ENCODE results near the gene PUS7. TPM values are rescaled to one million over a fixed set of nuclear protein-coding genes. Genes with fewer than 3 reads are reported as not detected.

PUS7 gene
- total and polyA plus RNA-seq, 2 of the 4 experiments (the other 2 are of a cell fraction): 11.7 to 17.0 TPM

DNA sequence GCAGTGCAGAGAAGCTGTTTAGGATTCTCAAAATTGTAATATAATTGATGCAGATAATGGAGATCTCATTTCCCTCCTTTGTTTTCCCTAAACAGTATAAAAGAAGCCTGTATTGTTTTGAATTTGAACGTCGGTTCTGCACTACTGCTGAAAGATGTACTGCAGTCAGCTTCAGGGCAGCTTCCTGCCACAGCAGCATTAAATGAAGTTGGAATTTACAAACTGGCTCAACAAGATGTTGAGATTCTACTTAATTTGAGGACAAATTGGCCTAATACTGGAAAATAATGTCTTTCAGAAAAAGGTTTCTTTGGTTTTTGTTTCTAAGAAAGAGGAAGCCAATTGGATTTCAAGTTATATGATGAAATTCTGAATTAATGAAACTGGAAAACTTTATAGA is 45.0 kb upstream of the PUS7 start:
- no peak overlapping the region for H3K56ac ChIP-seq (ENCODE audit: extremely low read depth, insufficient read depth, low read length)
- no peak overlapping the region for H2AK9ac ChIP-seq (replicated peaks; ENCODE audit: low read depth, low read length, poor library complexity)
- no peak overlapping the region for H2AFZ ChIP-seq (replicated peaks; ENCODE audit: low read length, poor library complexity)
- H4K5ac ChIP-seq (ENCODE audit: low read depth, low read length): no peak overlapping the region
- no peak overlapping the region for H3K14ac ChIP-seq (replicated peaks; ENCODE audit: low read depth, low read length)
- ChIA-PET CTCF (no interaction called here), POLR2A (ENCODE audit: unreplicated experiment) (no interaction called here)
- no peak for TF ChIP-seq CEBPB (IDR thresholded peaks at IDR 0.05; ENCODE audit: low read depth, low read length)
- intact Hi-C loops (cut with micrococcal nuclease) (no loop called here), in situ Hi-C loops (cut with MboI; ENCODE audit: low sequenced_read_pairs) (no loop called here), dilution Hi-C loops (cut with HindIII; ENCODE audit: low sequenced_read_pairs, unreplicated experiment) (no loop called here)
- no peak overlapping the region for H2BK5ac ChIP-seq (ENCODE audit: low read depth, low read length, poor library complexity, severe bottlenecking)
- H3K4me2 ChIP-seq (ENCODE audit: low read depth, low read length): no peak overlapping the region
- WGBS, 2 experiments (ENCODE audit: extremely low coverage in 2 of 2, insufficient read length in 1 of 2): no CpG with 5 or more reads among the region's 2 CpGs
- H2BK120ac ChIP-seq (ENCODE audit: low read depth, low read length): no peak overlapping the region
- DNase-seq: no peak
- peaks cover 25% of the 10 kb centered on the region for H3K36me3 ChIP-seq (ENCODE audit: control insufficient read depth, insufficient read depth, low read length)
- no peak overlapping the region for H3K27ac ChIP-seq (ENCODE audit: insufficient read depth, low read length)
- H4K20me1 ChIP-seq (ENCODE audit: insufficient read depth, low read length): 0 out of 2 replicates have a peak, but pooled peaks cover 3% of the 10 kb centered on the region
- no peak overlapping the region for H3K9ac ChIP-seq (ENCODE audit: low read depth, low read length)
- no peak overlapping the region for H2AK5ac ChIP-seq (ENCODE audit: low read depth, low read length)
- H4K91ac ChIP-seq (ENCODE audit: insufficient read depth, low read depth, low read length): no peak overlapping the region
- H3K79me1 ChIP-seq (ENCODE audit: low read depth in 1 of 2, low read length in 2 of 2): 0 out of 4 replicates have a peak, but pooled peaks cover 0 to 6% of the 10 kb centered on the region in 2 experiments
- BruUV-seq (replicated peaks): no TSS peak
- no peaks in the 10 kb centered on the region for H3K4me1 ChIP-seq (ENCODE audit: control insufficient read depth, insufficient read depth, low read length)
- no peak overlapping the region for H3K4me3 ChIP-seq (ENCODE audit: insufficient read depth, low read depth, low read length)
- ATAC-seq (ENCODE audit: low read depth): no peak
- H3K4ac ChIP-seq (ENCODE audit: low read depth, low read length): no peak overlapping the region
- no peak overlapping the region for H2BK20ac ChIP-seq (ENCODE audit: low read depth, low read length)
- H3K23ac ChIP-seq (ENCODE audit: low read depth, low read length): no peak overlapping the region
- no peaks in the 10 kb centered on the region for H3K9me1 ChIP-seq (ENCODE audit: insufficient read depth, low read length)
- H3K9me3 ChIP-seq (ENCODE audit: control insufficient read depth, insufficient read depth, low read length): no peaks in the 10 kb centered on the region
- no peak overlapping the region for H2BK15ac ChIP-seq (ENCODE audit: low read depth, low read length)
- no peak overlapping the region for H3K18ac ChIP-seq (ENCODE audit: low read depth, low read length)
- H3K27me3 ChIP-seq (ENCODE audit: control insufficient read depth, insufficient read depth, low read length): no peaks in the 10 kb centered on the region
- no peak overlapping the region for H4K8ac ChIP-seq (ENCODE audit: low read depth in 2 of 2, low read length in 2 of 2)
